NCI-H2107 treated with DMSO at 0.1 percent for 48 hours (cell line): ENCODE measurements around the gene RHO.

Experiments
- DNase-seq: peaks from one replicate; lab custom pipeline; 2025; ENCODE audit not compliant: unreplicated experiment; lab: John Stamatoyannopoulos, UW

RHO gene

GRCh38 chr3:129558772-129559564, 30.5 kb downstream of the RHO start:
- DNase-seq = no peak

DNA sequence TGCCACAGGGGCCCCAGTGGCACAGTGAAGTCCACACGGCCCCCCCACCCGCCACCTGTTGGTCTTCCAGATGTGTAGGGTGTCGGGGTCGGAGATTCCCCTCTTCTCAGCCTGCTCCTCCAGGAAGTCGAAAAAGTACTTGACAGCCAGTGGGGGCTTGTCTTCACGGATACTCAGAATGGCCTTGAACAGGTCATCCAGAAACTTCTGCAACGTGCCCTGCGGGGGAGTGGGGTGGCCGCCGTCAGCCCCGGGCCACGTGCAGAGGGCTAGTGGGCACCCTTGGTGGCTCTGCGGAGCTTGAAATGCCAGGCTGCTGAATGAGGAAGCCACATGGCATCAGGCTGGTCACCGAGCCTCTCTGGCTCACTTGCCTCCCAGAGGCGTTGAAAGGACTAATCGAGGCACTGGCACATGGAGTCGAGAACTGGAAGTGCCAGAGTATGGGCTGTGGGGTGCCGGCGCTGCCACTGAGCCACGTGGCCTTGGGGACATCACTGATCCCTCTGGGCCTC, 31.2 kb downstream of the RHO start:
- DNase-seq = no peak

DNA sequence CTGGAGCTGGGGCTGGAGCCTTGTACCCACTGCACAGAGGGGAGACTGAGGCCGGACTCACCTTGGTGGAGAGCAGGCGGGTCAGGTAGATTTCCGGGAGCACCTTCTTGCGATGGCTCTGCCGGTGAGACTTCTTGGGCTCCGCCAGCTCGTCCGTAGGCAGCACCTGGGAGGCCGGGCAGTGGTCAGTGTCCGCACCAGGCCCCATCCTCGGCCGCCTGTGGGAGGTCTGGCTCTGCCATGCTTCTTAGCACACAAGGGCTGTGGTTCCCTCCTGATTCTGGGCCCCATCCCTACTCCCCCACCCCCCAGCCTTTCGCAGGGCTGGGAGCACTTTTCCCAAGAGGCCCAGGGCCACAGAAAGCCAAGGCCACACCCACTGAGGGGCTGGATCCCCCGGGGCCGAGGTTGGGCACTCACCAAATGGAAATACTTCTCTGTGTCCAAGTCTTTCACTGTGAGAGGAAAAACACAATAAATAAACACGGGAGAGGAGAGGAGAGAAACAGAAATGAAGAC, 31.9 kb downstream of the RHO start:
- DNase-seq = peak; percentile 6

GRCh38 chr3:129560911-129561594, 32.6 kb downstream of the RHO start:
- DNase-seq = no peak

- DNase-seq = no peak
These were observed 33.3 kb downstream of the RHO start for GRCh38 chr3:129561619-129562248.

- DNase-seq = no peak
These were observed 34.4 kb downstream of the RHO start for GRCh38 chr3:129562803-129563202.

DNA sequence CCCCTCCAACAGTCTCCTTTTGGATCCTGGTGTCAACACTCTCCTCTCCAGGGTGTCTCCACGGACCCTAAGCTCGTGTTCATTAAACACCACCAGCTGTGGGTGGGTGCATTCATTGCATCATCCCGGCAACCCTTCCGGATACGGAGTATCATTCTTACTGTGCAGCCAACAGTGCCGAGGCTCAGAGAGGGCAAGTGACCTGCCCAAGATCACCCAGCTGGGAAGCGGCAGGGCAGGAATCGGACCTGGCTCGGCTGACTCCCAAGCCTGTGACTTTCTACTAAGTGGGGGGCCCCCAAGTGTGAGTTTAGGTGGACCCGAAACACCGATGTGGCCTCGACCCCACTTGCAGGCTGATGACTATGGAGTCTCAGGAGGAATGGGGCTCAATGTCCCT, 34.9 kb downstream of the RHO start:
- no peak for DNase-seq

DNA sequence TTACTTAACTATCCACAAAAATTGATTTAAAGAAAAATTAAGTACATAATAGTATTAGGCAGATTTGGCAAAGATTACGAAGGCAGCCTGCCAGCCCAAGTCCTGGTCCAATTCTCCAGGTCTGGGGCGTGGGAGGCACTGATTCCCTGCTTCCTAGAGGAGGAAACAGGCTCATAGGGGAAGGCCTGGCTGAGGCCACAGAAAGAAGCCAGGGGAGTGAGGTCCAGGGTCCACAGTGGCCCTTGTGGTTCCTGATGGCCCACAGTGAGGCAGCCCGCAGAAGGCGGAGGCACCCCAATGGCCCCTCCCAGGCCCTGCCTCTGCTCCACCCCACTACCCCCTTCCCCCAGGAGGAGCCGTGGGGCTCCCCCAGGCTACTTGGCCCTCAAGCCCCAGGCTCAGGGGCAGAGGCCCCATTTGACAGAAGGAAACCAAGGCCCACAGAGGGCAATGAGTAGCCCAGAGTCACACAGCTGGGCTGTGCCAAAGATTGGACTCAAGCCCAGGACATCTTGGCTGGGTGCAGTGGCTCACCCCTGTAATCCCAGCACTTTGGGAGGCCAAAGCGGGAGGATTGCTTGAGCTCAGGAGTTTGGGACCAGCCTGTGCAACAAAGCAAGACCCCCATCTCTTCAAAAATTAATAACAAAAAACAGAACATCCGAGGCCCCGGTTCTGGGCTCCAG, 35.6 kb downstream of the RHO start:
- no peak for DNase-seq

GRCh38 chr3:129564981-129565644, 36.7 kb downstream of the RHO start:
- no peak for DNase-seq

GRCh38 chr3:129565902-129566301, 37.5 kb downstream of the RHO start:
- no peak for DNase-seq

- no peak for DNase-seq
These were observed 38.8 kb downstream of the RHO start for GRCh38 chr3:129567176-129567705.

- no peak for DNase-seq
These were observed 39.5 kb downstream of the RHO start for GRCh38 chr3:129567939-129568338.

DNA sequence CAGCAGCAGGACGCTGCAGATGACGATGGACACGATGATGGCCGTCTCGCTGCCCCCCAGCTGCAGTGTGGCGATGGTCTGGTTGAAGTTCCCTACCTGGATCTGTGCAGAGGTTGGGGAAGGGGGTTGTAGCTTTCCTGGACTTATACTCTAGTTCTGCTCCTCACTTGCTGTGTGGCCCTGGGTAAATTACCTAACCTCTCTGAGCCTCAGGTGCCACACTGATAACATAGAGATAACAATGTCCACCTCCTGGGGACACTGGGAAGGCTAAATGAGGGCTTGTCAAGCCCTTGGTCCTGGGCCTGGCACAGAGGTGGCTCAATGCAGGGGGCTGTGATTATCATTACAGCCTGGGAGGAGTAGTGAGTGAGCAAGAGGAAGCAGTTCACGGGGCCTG, 41.4 kb downstream of the RHO start:
- DNase-seq = no peak

- DNase-seq = no peak
These were observed 43.4 kb downstream of the RHO start for GRCh38 chr3:129571605-129572547.

DNA sequence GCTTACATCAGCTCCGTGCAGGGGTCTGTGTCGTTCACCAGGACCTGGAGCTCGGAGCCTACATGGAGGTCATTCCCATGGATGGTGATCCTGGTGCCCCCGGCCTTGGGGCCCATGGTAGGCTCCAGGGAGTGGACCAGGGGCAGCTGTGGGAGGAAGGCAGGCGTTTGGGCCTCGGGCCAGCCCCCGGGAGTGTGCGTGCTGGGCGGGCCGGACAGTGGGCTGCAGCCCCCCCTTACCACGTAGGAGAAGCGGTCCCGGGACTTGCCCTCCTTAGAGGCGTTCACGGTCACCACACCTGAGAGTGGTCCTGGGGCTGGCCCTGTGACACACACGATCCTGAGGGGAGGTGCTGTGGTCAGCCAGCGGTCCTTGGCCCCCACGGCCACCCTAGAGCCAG, 44.2 kb downstream of the RHO start:
- DNase-seq = no peak

GRCh38 chr3:129573493-129573892, 45.1 kb downstream of the RHO start:
- DNase-seq = no peak

- no peak for DNase-seq
These were observed 45.8 kb downstream of the RHO start for GRCh38 chr3:129574206-129574605.

DNA sequence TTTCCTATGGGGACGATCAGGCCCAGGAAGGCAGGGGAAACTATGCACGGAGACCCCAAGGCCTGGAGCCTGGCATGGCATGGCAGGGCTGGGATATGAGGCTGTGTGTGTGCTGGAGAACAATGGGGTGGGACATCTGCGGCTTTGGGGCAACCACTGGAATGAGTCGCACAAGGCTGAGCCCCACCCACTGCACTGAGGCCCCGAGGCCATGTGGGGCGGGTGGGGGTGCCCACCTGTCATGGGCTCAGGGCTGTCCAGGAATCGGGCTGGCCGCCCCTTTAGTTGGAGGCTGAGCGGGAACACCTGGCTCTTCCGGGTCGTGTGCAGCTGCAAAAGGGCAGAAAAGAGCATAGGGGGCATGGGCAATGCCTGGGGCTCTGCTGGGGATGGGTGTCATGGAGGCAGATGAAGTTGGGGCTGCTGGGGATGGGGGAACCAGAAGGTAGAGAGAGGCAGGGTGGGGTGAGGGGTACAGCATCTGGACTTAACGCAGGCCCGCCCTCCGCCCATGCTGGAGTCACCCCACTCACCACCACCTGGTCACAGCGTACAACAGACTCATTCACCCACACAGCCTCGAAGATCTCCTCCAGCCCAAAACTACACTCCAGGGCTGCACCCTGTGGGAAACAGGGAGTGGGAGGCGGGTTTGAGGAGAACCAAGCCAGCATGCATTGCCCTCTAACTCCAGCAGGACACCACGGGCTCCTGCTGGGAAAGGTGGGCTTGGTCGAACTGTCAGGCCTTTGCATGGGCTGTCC, 47.0 kb downstream of the RHO start:
- DNase-seq = no peak

DNA sequence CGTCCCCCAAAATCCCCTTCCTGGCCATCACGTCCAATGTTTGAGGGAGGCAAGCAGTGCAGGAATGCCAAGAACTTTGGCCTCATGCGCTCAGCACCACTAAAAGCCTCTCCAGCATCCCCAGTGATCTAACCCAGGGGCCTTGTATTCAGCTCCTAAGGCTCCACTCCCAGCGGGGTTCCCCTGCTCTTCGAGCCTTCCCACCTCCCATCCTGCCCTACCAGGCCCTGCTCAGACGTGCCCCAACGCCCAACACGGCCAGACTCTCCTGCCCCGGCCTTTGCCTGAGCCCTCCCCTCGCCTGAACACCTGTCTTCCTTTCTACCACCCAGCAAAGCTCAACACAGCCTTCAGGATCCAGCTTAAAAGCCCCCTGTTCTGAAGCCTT, 47.6 kb downstream of the RHO start:
- no peak for DNase-seq
